Lower leg skin (tissue), 3 donors: ENCODE results near the gene MSRB3.

Experiments used
- CTCF ChIP-seq, 3 donors: fragments of 450-650 bp; IDR thresholded peaks; one replicate each; pipeline ENCODE4 v1.5.1; 2016; ENCODE audit warnings: antibody characterized with exemption in 3 of 3, mild to moderate bottlenecking in 3 of 3, moderate library complexity in 2 of 3
- POLR2A ChIP-seq, 2 donors: fragments of 450-650 bp; IDR thresholded peaks; one replicate each; pipeline ENCODE4 v1.6.1; 2016 to 2017; ENCODE audit warnings: antibody characterized with exemption in 2 of 2, mild to moderate bottlenecking in 1 of 2, moderate library complexity in 1 of 2

- no peak for TF ChIP-seq CTCF (IDR thresholded peaks at IDR 0.05)
- TF ChIP-seq POLR2A (IDR thresholded peaks at IDR 0.05): no peak
Observed at GRCh38 chr12:65415826-65416225, 137.3 kb downstream of the MSRB3 start.
